Kidney (tissue), 14 donors: ENCODE data around the gene SLC17A6. TPM values are rescaled to one million over a fixed set of nuclear protein-coding genes. Genes with fewer than 3 reads are reported as not detected.
A peak's percentile ranks its signal among the peaks of the same experiment; 100 is the strongest.

ENCODE experiments used
- DNase-seq, 5 donors: peaks; one replicate each; pipeline ENCODE4 v3.0.0-alpha.2; 2013 to 2020
- FAIRE-seq: peaks from 2 replicates; lab custom pipeline; 2012; peaks lifted over from hg19 to GRCh38; lab: Jason Lieb, UNC
- H3K27ac ChIP-seq, 2 donors: one replicate each; pipeline ENCODE4 v1.7.0; 2013; ENCODE audit warnings: low read depth in 2 of 2, low read length in 2 of 2, inconsistent platforms in 1 of 2
- H3K27me3 ChIP-seq: one replicate; pipeline ENCODE4 v1.7.1; 2013; ENCODE audit warnings: low read length, inconsistent platforms; ENCODE audit not compliant: control insufficient read depth, insufficient read depth
- H3K36me3 ChIP-seq, 3 donors: one replicate each; pipeline versions ENCODE4 v1.7.0 to v1.7.1; 2013; ENCODE audit warnings: low read length in 3 of 3, control low read depth in 1 of 3, inconsistent platforms in 1 of 3; ENCODE audit not compliant: insufficient read depth in 3 of 3, control insufficient read depth in 2 of 3
- H3K4me1 ChIP-seq, 3 donors: one replicate each; pipeline versions ENCODE4 v1.7.0 to v1.7.1; 2013; ENCODE audit warnings: low read length in 3 of 3, inconsistent platforms in 1 of 3, low read depth in 1 of 3; ENCODE audit not compliant: control insufficient read depth in 2 of 3, insufficient read depth in 2 of 3
- H3K4me3 ChIP-seq, 3 donors: one replicate each; pipeline versions ENCODE4 v1.7.0 to v1.8.1; 2013; ENCODE audit warnings: low read length in 3 of 3, control low read depth in 1 of 3, inconsistent platforms in 1 of 3
- H3K9ac ChIP-seq, 3 donors: one replicate each; pipeline versions ENCODE4 v1.7.0 to v1.7.1; 2013; ENCODE audit warnings: low read length in 3 of 3, control low read depth in 1 of 3, inconsistent platforms in 1 of 3
- H3K9me3 ChIP-seq, 3 donors: one replicate each; pipeline versions ENCODE4 v1.7.0 to v1.7.1; 2013; ENCODE audit warnings: low read length in 3 of 3, control low read depth in 1 of 3, inconsistent platforms in 1 of 3; ENCODE audit not compliant: control insufficient read depth in 2 of 3, insufficient read depth in 1 of 3
- CTCF ChIP-seq: IDR thresholded peaks from 3 replicates; pipeline ENCODE4 v1.5.1; 2012; ENCODE audit warnings: mild to moderate bottlenecking, moderate library complexity, borderline replicate concordance; ENCODE audit not compliant: insufficient read depth; ENCODE audit errors: extremely low read depth
- intact Hi-C: fragments of 100-400 bp; cut with DNase I; formaldehyde crosslinking; loops from one replicate; pipeline ENCODE4 v1.11.1; 2022
- polyA plus RNA-seq: library from polyadenylated mRNA; stranded (reverse); fragments of 350-450 nt; fragmentation: Illumina TruSeq; extraction: RNeasy Lipid Tissue Mini Kit (QIAGEN cat#74804); gene quantifications from one replicate; pipeline ENCODE4 v1.2.3, GENCODE V29; 2014; ENCODE audit warnings: low read depth, low replicate concordance; ENCODE audit not compliant: insufficient read depth
- total RNA-seq: library from RNA; stranded (reverse); fragmentation: NEBNext Ultra II Directional; extraction: Animal tissue kit (Norgen Biotek cat#: 25700); gene quantifications from one replicate; pipeline ENCODE4 v1.2.1, GENCODE V29; 2021
- donor health status: control.
- donor health status: control.
- donor health status: control.
- donor health status: control.
- donor health status: control.
- donor health status: DM: yes; HTN: yes; CAD: no.
- donor health status: Normal renal cell carcinoma (clear cell type).

Gene SLC17A6
- total and polyA plus RNA-seq, 2 donors from 2014 or later = not detected

DNA sequence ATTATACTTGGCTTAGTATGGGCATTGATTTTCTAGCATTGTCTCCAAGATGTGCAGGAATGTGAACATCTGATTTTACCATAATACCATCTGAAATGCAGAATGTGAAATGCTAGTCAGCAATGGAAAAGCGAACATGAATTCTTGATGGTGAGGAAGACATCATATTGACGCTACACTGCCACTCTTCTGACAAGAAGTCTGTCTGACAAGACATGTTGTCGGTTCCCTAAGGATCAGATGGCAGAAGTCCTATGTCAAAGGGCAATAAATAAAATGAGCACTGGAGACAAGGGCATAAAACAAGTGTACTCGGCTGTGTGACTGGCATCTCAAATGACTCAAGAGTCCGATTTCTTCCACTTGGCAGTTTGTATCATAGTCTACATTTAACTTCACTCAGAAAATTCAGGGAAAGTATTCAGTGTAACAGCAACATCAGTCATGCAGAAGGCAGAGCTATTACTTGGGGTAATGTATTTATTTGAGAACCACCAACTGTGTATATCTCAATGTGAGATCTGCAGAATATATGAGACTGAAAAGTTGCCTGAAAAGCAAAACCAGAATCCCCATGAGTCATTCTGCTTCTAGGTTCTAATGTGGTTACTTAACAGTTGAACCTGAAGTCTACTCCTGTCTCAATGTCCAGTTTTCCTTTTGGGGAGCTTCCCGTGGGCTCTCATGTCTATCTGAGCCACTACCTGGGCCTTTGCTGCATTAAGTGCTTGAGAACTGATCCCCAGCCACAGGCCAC, 51.5 kb downstream of the SLC17A6 start:
- intact Hi-C loops = no loop called here
- TF ChIP-seq CTCF = no peak
- peak in 2 of 5 donors; percentile 27 to 38 for DNase-seq
- Histone ChIP-seq H3K9me3 (no peaks in the 10 kb centered on the region), H3K4me1 (no peaks in the 10 kb centered on the region), H3K9ac (no peak overlapping the region), H3K27ac (no peak overlapping the region), H3K36me3 (no peaks in the 10 kb centered on the region), H3K4me3 (no peak overlapping the region), H3K27me3 (no peaks in the 10 kb centered on the region)
- FAIRE-seq = no peak

GRCh38 chr11:22390283-22390655, 52.1 kb downstream of the SLC17A6 start:
- H3K36me3 ChIP-seq = no peaks in the 10 kb centered on the region
- TF ChIP-seq CTCF = no peak
- no peak overlapping the region for H3K9ac ChIP-seq
- DNase-seq (no peak), FAIRE-seq (no peak)
- H3K27me3 ChIP-seq = no peaks in the 10 kb centered on the region
- H3K4me3 ChIP-seq = no peak overlapping the region
- intact Hi-C loops = no loop called here
- no peak overlapping the region for H3K27ac ChIP-seq
- H3K4me1 ChIP-seq = no peaks in the 10 kb centered on the region
- H3K9me3 ChIP-seq = no peaks in the 10 kb centered on the region

DNA sequence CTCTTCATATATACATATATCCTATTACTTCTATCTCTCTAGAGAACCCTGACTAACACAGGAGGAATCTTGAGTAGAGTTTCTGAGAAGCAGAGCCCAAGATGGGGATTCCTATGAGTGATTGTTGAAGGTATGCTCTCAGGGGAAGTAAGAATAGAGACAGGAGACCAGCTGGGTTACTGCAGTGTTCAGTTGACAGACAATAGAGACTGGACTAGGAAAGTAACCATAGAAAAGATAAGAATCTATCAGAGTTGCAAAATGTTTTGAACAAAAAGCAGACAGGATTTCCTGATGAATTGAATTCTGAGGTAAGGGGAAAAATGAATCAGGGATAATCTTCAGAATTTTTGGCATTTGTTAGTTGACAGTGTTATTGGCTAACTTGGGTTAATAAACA, 54.4 kb downstream of the SLC17A6 start:
- no peaks in the 10 kb centered on the region for H3K36me3 ChIP-seq
- no peaks in the 10 kb centered on the region for H3K4me1 ChIP-seq
- no peak for FAIRE-seq
- H3K27me3 ChIP-seq = no peaks in the 10 kb centered on the region
- no peak for TF ChIP-seq CTCF
- H3K9ac ChIP-seq = no peak overlapping the region
- intact Hi-C loops = no loop called here
- no peak overlapping the region for H3K27ac ChIP-seq
- no peaks in the 10 kb centered on the region for H3K9me3 ChIP-seq
- H3K4me3 ChIP-seq = no peak overlapping the region
- no peak for DNase-seq
